GM23248 (cell line): ENCODE measurements around the gene MBTPS1. TPM values are rescaled to one million over a fixed set of nuclear protein-coding genes. Genes with fewer than 3 reads are reported as not detected.

ENCODE experiments used
- DNase-seq: peaks from one replicate; pipeline ENCODE4 v3.0.0-alpha.2; 2015
- H2AFZ ChIP-seq: fragments of 200-600 bp; sonication (generic); 2 replicates; pipeline ENCODE4 v1.6.1; 2016; ENCODE audit warnings: antibody characterized with exemption
- H3F3A ChIP-seq: fragments of 200-600 bp; sonication (generic); 2 replicates; pipeline ENCODE4 v1.6.1; 2016; ENCODE audit warnings: mild to moderate bottlenecking, antibody characterized with exemption, mixed run types; ENCODE audit not compliant: insufficient read depth
- H3K27ac ChIP-seq: fragments of 200-600 bp; sonication (generic); 2 replicates; pipeline ENCODE4 v1.5.1; 2016; ENCODE audit warnings: mild to moderate bottlenecking
- H3K27me3 ChIP-seq: fragments of 200-600 bp; sonication (generic); replicated peaks from 2 replicates; pipeline ENCODE4 v1.6.1; 2016; ENCODE audit warnings: mild to moderate bottlenecking; ENCODE audit not compliant: insufficient read depth
- H3K36me3 ChIP-seq: fragments of 200-600 bp; sonication (generic); 2 replicates; pipeline ENCODE4 v1.6.1; 2016; ENCODE audit warnings: low read depth, mild to moderate bottlenecking
- H3K4me1 ChIP-seq: fragments of 200-600 bp; sonication (generic); 2 replicates; pipeline ENCODE4 v1.6.1; 2016; ENCODE audit warnings: mild to moderate bottlenecking; ENCODE audit not compliant: insufficient read depth
- H3K4me2 ChIP-seq: fragments of 200-600 bp; sonication (generic); one replicate; pipeline ENCODE4 v1.6.1; 2016; ENCODE audit warnings: mild to moderate bottlenecking; ENCODE audit not compliant: unreplicated experiment
- H3K4me3 ChIP-seq: fragments of 200-600 bp; sonication (generic); 2 replicates; pipeline ENCODE4 v1.5.1; 2016; ENCODE audit warnings: mild to moderate bottlenecking
- H3K79me2 ChIP-seq: fragments of 200-600 bp; sonication (generic); 2 replicates; pipeline ENCODE4 v1.6.1; 2016; ENCODE audit warnings: mild to moderate bottlenecking; ENCODE audit not compliant: insufficient read depth
- H3K9ac ChIP-seq: fragments of 200-600 bp; sonication (generic); 2 replicates; pipeline ENCODE4 v1.6.1; 2016; ENCODE audit warnings: mild to moderate bottlenecking
- H3K9me2 ChIP-seq: fragments of 200-600 bp; sonication (generic); 2 replicates; pipeline ENCODE4 v1.6.1; 2016; ENCODE audit warnings: mixed run types, mild to moderate bottlenecking, moderate library complexity; ENCODE audit not compliant: insufficient read depth
- H3K9me3 ChIP-seq: fragments of 200-600 bp; sonication (generic); one replicate; pipeline ENCODE4 v1.6.1; 2017; ENCODE audit warnings: low read depth
- H4K20me1 ChIP-seq: fragments of 200-600 bp; sonication (generic); 2 replicates; pipeline ENCODE4 v1.6.0; 2016; ENCODE audit not compliant: insufficient read depth
- EZH2 ChIP-seq: fragments of 200-600 bp; sonication (generic); IDR thresholded peaks from 2 replicates; pipeline ENCODE4 v1.6.1; 2018; ENCODE audit warnings: antibody characterized with exemption, mild to moderate bottlenecking; ENCODE audit not compliant: insufficient read depth, poor library complexity, severe bottlenecking
- EZH2phosphoT487 ChIP-seq: fragments of 200-600 bp; sonication (generic); IDR thresholded peaks from 2 replicates; pipeline ENCODE4 v1.6.1; 2018; ENCODE audit warnings: antibody characterized with exemption, moderate library complexity, mild to moderate bottlenecking, low read depth; ENCODE audit not compliant: insufficient read depth
- WGBS, 2 experiments: methylation state at CpG; one replicate each; pipeline ENCODE4 v1.1.6; 2015 to 2017; ENCODE audit warnings: low lambda C conversion rate in 2 of 2, low coverage in 1 of 2; ENCODE audit errors: missing lambda C conversion rate in 2 of 2; 5-methylcytosine and 5-hydroxymethylcytosine counted together
- in situ Hi-C: fragments of 300-500 bp; cut with MboI; formaldehyde crosslinking; loops from 2 replicates; pipeline ENCODE4 v1.15.0; 2020
- polyA plus RNA-seq: library from polyadenylated mRNA; unstranded; fragments of >200 nt; fragmentation: Nextera tagmentation; extraction: Ambion mirVana; gene quantifications from 2 replicates; pipeline ENCODE4 v1.2.1, GENCODE V29; 2016
- total RNA-seq: library from RNA; depleted of rRNA; stranded (reverse); fragments of >200 nt; shearing (Covaris generic); gene quantifications from 2 replicates; pipeline ENCODE4 v1.2.3, GENCODE V29; 2014

Gene MBTPS1
- total and polyA plus RNA-seq, 2 experiments from 2014 or later: 84.0 to 95.7 TPM

DNA sequence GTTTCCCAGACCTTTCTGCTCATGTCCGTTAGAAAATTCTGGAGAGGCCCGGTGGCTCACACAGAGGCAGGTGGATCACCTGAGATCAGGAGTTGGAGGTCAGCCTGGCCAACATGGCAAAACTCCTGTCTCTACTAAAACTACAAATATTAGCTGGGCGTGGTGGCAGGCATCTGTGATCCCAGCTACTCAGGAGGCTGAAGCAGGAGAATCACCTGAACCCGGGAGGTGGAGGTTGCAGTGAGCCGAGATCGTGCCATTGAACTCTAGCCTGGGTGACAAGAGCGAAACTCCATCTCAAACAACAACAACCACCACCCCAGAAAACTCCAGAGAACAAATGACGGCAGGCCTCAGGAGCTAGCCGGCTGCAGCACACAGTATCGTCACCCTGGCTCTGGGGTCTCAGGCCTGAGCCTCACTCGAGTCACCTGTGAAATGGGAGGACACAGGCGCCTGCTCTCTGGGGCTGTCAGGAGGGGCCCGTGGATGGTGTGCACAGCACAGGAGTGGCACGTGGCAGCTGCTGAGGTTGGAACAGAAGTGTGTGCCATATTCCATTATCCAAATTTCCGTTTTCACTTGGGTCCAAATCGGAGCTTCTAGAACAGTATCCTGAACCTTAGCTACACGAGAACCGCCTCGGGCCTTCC, 70.8 kb downstream of the MBTPS1 start:
- Histone ChIP-seq H3K9me3 (no peaks in the 10 kb centered on the region), H3K4me3 (no peak overlapping the region), H3K9ac (no peak overlapping the region), H3K4me1 (no peaks in the 10 kb centered on the region), H3K79me2 (no peaks in the 10 kb centered on the region), H3K27me3 (peaks cover 18% of the 10 kb centered on the region), H3F3A (no peaks in the 10 kb centered on the region), H3K36me3 (no peaks in the 10 kb centered on the region), H2AFZ (no peak overlapping the region), H3K9me2 (no peaks in the 10 kb centered on the region), H4K20me1 (no peaks in the 10 kb centered on the region), H3K4me2 (no peak overlapping the region), H3K27ac (no peak overlapping the region)
- TF ChIP-seq EZH2: no peak
- no peak for TF ChIP-seq EZH2phosphoT487
- in situ Hi-C loops: loop anchor here (5.0 kb wide), 1 partner anchor 79 kb away; the partner anchor contains the start of gene NECAB2
- WGBS, 2 experiments: 85% methylated on average over 19 of the region's 19 CpGs
- DNase-seq: no peak

DNA sequence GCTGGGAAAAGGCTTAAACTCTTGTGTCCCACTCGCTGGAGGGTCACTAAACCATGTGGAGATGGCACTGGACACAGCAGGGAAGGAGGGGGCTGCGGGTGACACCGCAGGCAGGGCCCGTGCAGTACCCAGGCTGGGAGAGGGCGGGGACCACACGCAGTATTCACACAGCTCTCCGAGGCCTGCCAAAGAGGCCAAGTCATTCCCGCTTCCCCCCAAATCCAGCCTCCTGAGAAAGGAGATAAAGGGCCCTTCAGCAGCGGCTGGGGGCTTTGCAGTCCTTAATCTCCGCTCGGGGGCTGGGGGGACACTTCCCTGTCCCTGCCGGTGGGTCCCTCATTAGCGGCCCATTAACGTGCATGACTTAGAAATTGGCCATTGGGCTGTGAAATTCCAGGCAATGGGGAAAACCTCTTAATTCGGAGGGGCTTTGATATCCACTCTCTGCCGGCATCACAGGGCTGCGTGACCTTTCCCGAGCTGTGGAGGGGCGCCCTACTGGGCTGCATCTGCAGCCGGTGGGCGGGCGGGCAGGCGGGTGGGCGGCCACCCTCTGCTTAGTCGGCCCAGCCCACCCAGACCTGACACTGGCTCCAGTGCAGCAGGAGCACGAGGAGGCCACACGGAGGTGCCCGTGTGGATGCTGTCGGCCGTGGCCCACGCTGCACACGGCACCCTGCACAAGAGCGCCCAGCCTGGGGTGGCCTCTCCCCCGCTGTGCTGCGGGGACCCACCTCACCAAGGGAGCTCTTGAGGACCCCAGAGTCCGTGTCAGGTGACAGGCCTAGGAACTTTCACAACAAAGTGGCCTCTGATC, 71.5 kb downstream of the MBTPS1 start:
- Histone ChIP-seq H2AFZ (no peak overlapping the region), H3K79me2 (no peaks in the 10 kb centered on the region), H3K27me3 (peaks cover 25% of the 10 kb centered on the region), H3K4me3 (no peak overlapping the region), H3K9ac (no peak overlapping the region), H4K20me1 (no peaks in the 10 kb centered on the region), H3K9me2 (no peaks in the 10 kb centered on the region), H3K4me1 (no peaks in the 10 kb centered on the region), H3K36me3 (no peaks in the 10 kb centered on the region), H3K9me3 (no peaks in the 10 kb centered on the region), H3F3A (no peaks in the 10 kb centered on the region), H3K27ac (no peak overlapping the region), H3K4me2 (no peak overlapping the region)
- TF ChIP-seq EZH2phosphoT487 (no peak), EZH2 (no peak)
- DNase-seq: no peak
- in situ Hi-C loops: loop anchor here (5.0 kb wide), 1 partner anchor 78 kb away; the partner anchor contains the start of gene NECAB2
- WGBS, 2 experiments: 48 to 50% methylated on average over 22 to 33 of the region's 36 CpGs

DNA sequence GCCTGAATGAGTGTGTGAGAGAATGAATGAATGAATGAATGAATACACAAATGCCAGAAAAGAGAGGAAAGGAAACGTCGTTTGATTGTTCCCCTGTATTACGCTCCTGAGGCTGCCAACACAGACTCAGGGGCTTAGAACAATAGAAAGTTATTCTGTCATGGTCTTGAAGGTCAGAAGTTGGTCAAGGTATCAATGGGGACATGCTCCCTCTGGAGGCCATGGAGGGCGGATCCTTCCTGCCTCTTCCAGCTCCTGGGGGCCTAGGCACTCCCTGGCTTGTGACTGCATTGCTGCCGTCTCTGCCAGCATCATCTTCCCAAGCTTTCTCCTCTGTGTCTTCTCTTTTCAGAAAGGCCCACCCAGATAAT, 72.6 kb downstream of the MBTPS1 start:
- no peak overlapping the region for H2AFZ ChIP-seq
- H3K27me3 ChIP-seq: peaks cover 33% of the 10 kb centered on the region
- no peaks in the 10 kb centered on the region for H4K20me1 ChIP-seq
- WGBS, 2 experiments: 30 to 35% methylated on average over 5 of the region's 5 CpGs
- no peak overlapping the region for H3K4me3 ChIP-seq
- peak; percentile 62 for DNase-seq
- in situ Hi-C loops: no loop called here
- H3K9me2 ChIP-seq: no peaks in the 10 kb centered on the region
- H3F3A ChIP-seq: no peaks in the 10 kb centered on the region
- no peak for TF ChIP-seq EZH2
- no peak for TF ChIP-seq EZH2phosphoT487
- no peaks in the 10 kb centered on the region for H3K4me1 ChIP-seq
- no peak overlapping the region for H3K4me2 ChIP-seq
- no peak overlapping the region for H3K9ac ChIP-seq
- H3K79me2 ChIP-seq: no peaks in the 10 kb centered on the region
- no peaks in the 10 kb centered on the region for H3K9me3 ChIP-seq
- no peaks in the 10 kb centered on the region for H3K36me3 ChIP-seq
- no peak overlapping the region for H3K27ac ChIP-seq

DNA sequence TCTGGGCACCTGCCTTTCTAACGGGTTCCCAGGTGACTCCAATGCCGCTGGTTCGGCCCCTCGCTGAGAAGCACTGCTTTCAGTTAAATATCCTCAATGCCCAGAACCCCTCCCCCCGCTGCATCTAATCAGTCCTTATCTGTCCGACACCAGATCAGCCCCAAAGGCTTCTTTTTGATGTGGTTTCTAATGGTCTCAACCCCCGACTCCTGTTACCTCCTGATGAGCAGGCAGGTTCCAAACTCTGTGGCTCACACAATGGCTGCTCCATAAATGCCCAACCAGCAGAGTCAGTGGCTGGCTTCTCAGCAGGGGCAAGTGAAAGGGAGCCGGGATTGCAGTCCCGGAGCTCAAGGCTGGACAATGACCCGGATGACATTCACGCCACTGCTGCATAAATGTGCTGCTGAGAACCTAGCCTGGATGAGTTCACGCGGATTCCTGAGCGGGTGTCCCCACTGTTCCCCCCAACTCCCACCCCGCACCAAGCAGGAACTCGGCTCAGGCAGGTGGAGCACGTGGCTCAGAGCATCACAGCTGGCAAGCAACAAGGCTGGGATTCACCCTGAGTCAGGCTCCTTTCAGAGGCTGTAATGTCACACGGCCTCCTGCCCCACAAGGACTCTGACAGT, 73.1 kb downstream of the MBTPS1 start:
- peaks cover 38% of the 10 kb centered on the region for H3K27me3 ChIP-seq
- in situ Hi-C loops: no loop called here
- DNase-seq: peak; percentile 53

More for the DNA sequence above, 73.1 kb downstream of the MBTPS1 start:
- H3K36me3 ChIP-seq: no peaks in the 10 kb centered on the region
- H3K9ac ChIP-seq: no peak overlapping the region
- H2AFZ ChIP-seq: no peak overlapping the region
- no peaks in the 10 kb centered on the region for H3K9me2 ChIP-seq
- no peak overlapping the region for H3K4me2 ChIP-seq
- 61 to 63% methylated on average over 17 to 18 of the region's 18 CpGs for WGBS, 2 experiments
- no peaks in the 10 kb centered on the region for H4K20me1 ChIP-seq
- H3K4me3 ChIP-seq: no peak overlapping the region
- TF ChIP-seq EZH2 (no peak), EZH2phosphoT487 (no peak)
- no peaks in the 10 kb centered on the region for H3K4me1 ChIP-seq
- no peak overlapping the region for H3K27ac ChIP-seq
- H3K9me3 ChIP-seq: no peaks in the 10 kb centered on the region
- H3K79me2 ChIP-seq: no peaks in the 10 kb centered on the region
- no peaks in the 10 kb centered on the region for H3F3A ChIP-seq
